NCI-H1105 treated with DMSO at 0.1 percent for 48 hours (cell line): ENCODE measurements around the gene LAMB1.
A peak's percentile ranks its signal among the peaks of the same experiment; 100 is the strongest.

ENCODE experiments used
- DNase-seq: peaks from one replicate; lab custom pipeline; 2025; lab: John Stamatoyannopoulos, UW

Gene LAMB1

DNA sequence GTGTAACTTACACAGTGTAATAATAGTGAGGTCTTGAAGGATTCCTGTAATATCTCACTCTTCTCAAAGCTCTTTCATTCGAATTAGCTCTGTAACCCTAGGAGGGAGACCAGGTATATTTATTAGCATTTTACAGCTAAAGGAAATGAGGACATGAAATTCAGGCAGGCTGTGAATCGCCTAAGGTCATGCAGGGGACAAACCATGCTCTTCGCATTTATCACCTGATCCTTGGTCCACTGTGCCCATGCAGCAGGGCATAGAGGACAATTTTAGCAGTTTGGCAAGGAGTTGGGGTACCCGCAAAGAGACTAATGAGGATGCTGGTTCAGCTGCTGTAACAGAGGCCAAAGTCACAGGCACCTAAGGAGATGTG, 14.8 kb upstream of the LAMB1 start:
- DNase-seq, result no peak

GRCh38 chr7:108016841-108017775, 14.1 kb upstream of the LAMB1 start:
- DNase-seq, result peak; percentile 55

GRCh38 chr7:108015740-108016139, 12.8 kb upstream of the LAMB1 start:
- no peak for DNase-seq

DNA sequence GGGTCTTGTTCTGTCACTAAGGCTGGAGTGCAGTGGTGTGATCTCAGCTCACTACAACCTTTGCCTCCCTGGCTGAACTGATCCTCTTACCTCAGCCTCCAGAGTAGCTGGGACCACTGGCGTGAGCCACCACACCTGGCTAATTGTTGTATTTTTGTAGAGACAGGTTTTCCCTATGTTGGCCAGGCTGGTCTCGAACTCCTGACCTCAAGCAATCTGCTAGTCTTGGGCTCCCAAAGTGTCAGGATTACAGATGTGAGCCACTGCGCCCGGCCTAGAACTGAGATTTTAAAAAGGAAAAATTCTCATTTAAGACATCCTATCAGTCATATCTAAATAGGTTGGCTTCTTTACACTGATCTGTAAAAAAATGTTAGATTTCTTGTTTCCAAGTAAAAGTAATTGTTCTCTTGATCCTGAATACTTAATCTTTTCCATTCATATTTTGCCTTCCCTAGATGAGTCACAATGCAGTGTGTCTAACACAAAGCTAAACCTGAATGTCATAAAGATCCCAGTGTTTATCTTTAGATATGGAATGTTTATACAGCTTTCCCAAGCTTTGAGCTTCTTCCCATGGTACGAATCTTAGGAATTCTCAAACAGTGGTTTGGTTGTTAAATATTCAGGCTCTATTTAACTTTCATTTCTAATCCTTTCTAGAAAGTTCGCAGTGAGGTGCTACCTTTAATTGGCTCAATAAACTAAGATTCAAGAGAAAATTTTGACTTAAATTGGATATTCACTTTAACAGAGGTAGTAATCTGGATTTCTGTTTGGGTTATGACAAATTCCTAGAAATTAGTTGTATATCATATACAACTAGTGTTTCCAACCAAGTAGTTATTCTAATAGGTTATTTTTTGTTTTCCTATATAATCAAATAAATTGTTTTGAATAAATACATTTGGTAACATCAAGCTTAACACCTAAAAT, 12.1 kb upstream of the LAMB1 start:
- DNase-seq, result no peak

GRCh38 chr7:108014215-108014614, 11.3 kb upstream of the LAMB1 start:
- DNase-seq, result no peak

DNA sequence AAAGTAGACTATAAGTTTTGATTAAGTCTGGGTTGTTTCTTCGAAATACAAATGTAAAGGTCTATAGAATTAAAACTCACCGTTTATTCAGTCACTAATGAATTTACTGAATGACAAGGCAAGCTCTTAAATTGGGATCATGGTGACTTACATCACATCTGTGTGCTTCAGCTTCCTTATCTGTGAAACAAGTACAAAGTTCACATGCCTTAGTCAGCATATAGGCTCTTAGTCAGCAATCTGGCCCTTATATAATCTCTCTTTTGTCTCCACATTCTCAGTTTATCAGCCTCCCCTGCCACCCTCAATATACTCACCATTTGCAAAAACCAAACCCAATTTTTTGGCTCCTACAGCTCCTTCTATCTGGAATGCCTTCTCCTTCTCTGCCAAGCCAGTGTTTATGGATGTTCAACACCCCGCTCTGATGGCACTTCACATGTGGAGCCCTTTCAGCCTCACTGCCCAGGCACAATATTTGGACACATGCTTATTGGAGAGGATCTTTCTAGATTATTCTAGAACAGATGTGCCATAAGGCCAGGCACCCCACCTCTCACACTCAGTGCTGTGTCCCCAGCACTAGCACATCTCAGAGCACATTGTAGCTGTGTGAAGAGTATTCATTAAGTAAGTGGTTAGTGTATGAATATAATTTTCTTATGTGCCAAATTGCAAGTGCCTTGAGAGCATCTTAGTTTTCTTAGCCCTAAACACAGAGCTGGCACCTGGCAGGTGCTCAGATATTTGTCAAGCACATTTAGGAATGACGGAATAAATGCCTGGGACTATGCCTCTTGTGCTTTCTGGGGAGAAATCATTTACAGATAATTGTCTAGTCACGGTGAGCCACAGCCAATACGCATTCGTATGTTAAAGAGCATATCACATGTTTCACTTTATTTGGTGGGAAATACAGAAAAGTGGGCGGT, 9.8 kb upstream of the LAMB1 start:
- no peak for DNase-seq

- DNase-seq, result no peak
Observed at GRCh38 chr7:108010377-108010776, 7.4 kb upstream of the LAMB1 start.

DNA sequence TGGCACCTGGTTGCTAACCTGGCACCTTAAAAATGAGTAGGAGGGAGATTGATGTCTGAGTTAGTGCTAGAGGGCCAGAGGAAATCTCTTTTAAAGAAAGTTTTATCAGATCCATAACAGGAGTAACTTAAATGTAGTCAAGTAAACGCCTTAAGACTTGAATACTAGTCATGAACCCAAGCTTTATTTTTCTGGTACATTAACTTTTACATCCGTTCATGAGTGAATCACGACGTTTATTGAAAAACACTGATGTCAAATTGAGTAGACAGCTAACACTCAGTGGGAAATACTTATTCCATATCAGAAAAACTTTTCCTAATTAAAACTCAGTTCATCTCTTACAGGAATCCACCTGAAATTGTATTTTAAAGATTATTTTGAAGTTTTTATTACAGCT, 6.9 kb upstream of the LAMB1 start:
- no peak for DNase-seq

DNA sequence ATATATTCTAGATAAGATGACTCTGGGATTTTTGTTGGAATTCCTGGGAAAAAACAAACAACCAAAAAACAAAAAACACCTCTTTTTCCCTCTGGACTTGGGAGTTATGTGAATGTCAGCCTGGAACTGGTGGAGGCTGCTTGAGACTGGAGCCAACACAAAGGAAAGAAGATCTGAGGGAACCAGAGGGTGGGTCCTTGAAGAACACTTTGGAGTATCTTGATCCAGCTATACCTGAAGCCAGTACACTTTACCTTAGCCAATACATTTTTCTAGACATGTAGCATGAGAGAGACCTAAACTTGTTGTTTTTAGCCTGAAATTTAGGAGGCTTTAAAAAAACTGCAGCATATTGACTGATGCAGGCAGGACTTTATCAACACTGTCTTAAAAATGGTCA, 5.9 kb upstream of the LAMB1 start:
- no peak for DNase-seq

- DNase-seq, result no peak
Observed at GRCh38 chr7:108008240-108008639, 5.3 kb upstream of the LAMB1 start.

- no peak for DNase-seq
Observed at GRCh38 chr7:108007762-108008161, 4.8 kb upstream of the LAMB1 start.

GRCh38 chr7:108007261-108007660, 4.3 kb upstream of the LAMB1 start:
- DNase-seq, result no peak

DNA sequence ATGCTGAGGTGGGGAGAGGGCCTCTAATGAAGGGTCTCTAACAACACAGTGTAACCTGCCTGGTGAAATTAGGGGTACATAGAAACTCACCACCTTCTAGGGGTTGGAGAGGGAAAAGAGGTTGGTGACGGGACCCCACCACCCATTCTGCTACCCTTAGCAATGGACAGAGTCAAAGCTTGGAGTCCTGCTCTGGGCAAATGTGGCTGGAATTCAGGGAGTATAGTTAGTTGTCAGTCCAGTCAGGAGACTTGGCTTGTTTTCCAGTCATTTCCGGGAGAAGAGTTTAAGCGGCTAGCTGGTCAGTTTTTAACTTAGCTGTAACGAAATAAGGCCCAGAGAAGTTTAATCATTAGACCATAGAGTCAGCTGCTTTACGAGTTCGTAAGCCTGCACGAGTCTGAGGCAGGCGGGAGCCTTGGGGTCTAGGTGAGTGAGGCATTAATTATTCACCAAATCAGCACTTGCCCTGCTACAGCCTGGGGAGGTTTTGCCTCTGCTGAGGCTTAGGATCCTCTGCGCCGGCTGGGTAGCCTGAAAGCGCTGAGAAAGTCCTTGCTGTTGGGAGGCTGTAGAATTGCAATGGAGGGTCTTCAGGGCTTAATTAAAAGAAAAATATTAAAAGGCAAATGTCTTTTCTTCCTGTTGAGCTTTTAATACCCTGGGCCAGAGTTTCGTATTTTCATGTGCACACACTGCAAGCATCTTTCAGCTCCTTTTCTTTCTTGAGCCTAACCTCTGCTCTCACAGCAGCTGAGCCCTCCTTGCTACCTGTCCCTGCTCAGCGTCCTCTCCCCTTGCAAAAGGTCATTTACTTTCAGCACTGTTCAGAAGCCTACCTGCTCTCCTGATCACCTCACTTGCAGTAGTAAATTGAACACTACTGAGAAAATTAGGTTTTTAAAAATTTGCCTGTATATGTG, 1.5 kb upstream of the LAMB1 start:
- DNase-seq, result no peak

- DNase-seq, result no peak
Observed at GRCh38 chr7:108003599-108003935, 606 bp upstream of the LAMB1 start.

GRCh38 chr7:108001764-108002725, 916 bp downstream of the LAMB1 start:
- DNase-seq, result peak; percentile 45

DNA sequence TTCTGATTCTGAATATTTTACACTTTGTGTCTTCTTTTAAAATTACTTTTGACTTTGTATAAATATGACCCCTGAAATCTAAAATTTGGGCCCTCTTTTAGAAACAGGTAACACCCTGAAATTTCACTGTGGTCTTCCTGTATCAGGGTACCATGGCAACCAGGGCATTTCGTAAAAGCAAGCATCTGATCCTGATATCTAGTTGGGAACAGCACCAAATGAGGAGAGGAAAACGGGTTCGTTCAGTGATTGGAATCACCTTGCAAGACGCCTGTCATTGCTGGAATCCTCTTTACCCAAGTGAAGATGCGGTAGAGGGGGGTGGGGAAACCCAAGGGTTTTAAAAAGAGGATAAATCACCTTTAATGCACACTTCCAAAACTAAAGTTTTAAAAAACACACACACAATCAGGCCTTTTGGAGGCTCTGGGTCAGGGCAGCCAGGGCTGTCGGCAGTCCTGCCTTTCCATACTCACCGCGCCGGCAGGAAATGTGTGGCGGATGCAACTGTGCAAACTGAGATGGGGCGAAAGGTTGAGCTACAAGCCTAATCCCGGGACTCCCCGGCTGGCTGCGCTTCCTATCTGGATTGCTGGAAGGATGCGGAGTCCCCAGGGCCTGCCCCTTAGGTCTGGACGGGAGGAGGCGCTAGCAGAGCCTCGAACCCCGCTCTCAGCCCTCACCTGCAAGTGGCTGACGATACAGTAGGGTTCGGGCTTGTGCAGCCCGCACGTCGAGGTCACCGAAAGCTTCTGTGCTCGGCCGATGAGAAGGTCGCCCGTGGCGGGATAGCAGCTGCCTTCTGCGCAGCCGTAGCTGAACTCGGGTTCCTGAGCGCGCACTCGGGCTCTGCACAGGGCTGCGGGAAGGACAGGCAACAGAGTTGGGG, 1.8 kb downstream of the LAMB1 start:
- DNase-seq, result peak; percentile 45

- no peak for DNase-seq
Observed at GRCh38 chr7:107999779-108000560, 3.0 kb downstream of the LAMB1 start.
